ELF-1 (cell line): Measurements from ENCODE around the gene POU2F1.
"Not testable (repeated sequence)": the region's sequence is repeated elsewhere in the genome, so short reads cannot be mapped to it uniquely, and the experiment has no call there.

Experiments
- DNase-seq: peaks from one replicate; pipeline ENCODE4 v3.0.0-alpha.2; 2016; ENCODE audit warnings: low read depth, low spot score

POU2F1 gene

DNA sequence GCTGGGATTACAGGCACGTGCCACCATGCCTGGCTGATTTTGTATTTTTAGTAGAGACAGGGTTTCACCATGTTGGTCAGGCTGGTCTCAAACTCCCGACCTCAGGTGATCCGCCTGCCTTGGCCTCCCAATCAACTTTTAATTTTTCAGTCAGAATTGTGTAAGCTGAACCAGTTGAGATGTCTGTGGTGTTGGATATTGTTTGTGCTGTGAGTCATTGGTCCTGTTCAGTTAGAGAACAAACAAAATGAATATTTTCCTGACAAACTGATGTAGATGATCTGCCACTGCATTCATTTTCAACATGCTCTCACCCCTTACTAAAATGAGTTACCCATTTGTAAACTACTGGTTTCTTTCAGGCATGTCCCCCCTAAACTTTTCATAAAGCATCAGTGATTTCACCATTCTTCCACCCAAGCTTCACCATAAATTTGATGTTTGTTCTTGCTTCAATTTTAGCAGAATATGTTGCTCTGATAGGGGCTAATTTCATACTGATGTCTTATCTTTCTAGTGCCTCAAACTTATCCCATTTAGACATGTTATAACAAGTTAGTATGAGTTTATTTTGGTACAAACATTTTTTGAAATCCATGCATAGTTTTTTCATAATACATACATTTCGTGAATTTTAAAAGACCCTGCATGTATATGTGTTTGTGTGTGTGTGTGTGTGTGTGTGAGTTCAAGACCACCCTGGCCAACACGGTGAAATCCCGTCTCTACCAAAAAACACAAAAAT is 15.2 kb upstream of the POU2F1 start:
- DNase-seq, result not testable (repeated sequence)

DNA sequence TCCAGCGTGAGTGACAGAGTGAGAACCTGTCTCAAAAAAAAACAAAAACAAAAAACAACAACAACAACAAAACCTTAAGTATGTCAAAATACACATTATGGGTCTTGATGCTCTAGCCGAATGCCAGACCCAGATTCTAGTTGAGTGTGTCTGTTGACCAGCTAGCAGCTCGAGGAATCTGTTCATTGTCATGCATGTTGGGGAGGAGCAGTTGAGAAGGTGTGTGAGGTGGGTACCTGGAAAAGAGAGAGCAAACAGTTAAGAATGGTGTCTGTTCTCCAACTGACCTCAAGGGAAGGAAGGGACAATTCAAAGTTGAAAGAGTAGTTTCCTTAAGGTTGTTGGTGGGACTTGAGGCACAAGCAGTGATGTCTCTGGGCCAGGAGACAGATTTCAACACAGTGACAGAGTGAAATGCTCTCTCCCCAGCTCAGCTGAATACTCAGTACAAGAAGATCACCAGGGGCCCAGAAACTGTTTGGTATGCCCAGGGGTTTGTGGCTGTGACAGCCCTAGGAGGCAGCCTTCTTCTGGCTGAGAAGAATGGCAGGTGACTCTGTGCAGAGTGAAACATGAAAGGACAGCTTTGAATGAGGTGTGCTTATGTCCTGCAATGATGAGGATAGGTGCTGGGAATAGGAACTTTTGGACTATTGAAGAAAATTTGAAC is 14.4 kb upstream of the POU2F1 start:
- peak; percentile 53 for DNase-seq

DNA sequence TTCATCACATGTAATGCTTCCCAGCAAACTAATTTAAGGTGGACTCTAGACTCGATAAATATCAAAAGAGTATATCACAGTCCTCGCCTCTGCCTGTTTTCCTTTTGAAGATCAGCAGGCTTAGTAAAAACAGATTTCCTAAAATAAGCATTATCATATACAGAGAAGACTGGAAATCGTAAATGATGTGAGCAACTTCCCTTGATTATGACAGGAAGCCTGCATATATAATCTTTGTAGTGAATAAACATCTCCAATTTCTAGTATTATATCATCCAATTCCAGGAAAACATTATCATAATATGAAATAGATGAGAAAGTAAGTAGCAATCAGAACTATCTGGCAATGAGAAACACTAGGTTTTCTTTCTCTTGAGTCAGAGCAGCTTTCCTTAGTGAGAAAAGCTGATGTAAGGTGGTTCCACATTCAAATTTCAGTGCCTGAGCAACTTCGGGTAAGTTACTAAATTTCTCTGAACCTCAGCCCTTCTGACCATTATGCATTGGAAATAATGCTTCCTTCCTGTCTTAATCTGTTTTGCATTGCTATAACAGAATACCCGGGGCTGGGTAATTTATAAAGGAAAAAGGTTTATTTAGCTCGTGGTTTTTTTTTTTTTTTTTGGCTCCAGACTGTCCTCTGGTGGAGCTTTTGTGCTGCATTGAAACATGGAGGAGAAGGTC is 12.6 kb upstream of the POU2F1 start:
- no peak for DNase-seq

DNA sequence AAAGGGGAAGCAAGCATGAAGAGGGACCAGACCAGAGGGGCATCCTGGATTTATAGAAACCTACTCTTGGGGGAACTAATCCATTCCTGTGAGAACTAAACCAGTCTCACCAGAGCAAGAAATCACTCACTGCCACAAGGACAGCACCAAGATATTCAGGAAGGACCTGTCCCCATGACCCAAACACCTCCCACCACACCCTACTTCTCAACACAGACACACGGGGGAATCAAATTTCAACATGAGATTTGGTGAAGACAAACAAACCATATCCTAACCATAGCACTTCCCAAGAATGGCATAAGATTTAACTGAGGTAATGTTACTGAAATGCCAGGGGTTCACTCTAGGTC is 12.1 kb upstream of the POU2F1 start:
- no peak for DNase-seq

DNA sequence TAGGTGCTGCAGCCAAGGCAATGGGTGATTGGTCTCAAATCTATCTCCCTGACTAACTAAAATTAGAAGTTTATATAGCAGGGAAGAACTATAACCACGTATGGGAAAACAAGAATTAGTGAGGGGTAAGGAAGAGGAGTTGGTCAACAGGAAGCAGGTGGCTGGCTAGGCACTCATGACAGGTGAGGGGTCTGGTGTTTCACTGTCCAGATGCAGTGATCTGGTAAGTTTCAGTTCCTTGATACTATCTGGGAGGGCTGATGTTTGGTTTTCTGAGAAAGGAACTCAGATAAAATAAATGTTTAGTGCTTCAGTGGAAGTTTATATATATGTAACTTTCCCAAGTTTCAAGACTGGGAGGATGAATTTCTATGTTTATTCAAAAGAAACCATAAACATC is 11.6 kb upstream of the POU2F1 start:
- DNase-seq, result no peak

DNA sequence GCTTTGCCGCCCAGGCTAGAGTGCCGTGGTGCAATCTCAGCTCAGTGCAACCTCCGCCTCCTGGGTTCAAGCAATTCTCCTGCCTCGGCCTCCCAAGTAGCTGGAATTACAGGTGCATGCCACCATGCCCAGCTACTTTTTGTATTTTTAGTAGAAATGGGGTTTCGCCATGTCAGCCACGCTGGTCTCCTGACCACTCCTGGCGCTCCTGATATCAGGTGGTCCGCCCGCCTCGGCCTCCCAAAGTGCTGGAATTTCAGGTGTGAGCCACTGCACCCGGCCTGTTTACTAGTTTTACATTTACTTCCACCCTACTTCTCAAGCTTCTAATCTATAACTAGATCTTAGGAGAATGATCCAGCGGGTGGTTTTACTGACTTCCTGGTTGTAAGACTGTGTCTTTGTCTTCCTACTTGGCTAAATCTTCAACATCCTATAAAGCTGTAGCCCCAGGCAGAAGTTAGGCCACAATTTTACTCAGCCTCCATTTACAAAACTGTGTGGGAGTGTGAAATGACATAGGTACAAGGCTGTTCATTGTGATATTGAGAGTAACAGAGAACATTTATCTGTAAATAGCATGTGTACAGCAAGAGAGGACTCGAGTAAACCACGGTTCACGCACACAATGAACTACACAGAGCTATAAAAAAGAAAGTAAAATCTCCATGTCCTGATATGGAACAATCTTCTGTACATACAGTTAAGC is 9.6 kb upstream of the POU2F1 start:
- DNase-seq, result no peak

DNA sequence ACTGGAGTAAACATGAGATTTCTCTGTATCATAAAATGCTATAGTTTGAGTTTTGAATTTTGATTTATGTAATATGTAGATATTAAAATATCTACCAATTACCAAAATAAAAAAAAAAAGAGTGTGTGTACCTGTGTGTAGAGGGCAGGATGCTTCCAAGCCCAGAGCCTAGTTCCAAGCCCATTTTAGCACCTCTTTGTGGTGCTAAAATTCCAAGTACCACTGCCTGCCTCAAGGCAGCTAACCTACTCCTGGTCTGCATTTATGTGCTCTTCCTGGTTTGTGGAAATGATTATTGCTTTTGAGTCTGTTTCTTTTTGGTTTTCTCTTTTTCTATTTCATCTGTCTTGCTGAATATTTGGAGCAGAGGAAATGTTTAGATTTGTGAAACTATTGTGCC is 8.7 kb upstream of the POU2F1 start:
- DNase-seq, result no peak

DNA sequence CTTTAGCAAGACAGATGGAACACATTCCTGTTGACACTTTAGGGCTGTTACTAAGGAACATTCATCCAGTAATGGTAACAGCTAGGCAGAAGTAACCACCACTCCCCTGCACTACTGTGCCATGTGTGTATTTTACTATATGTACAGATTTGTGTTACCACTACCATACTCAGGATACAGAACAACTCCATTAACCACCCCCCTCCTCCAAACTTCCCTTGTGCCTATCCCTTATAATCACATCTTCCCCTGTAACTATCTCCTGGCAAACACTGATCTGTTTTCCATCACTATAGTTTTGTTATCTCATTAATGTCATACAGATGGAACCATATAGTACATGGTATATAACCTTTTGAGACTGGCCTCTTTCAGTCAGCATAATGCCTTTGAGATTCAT is 3.9 kb upstream of the POU2F1 start:
- no peak for DNase-seq

DNA sequence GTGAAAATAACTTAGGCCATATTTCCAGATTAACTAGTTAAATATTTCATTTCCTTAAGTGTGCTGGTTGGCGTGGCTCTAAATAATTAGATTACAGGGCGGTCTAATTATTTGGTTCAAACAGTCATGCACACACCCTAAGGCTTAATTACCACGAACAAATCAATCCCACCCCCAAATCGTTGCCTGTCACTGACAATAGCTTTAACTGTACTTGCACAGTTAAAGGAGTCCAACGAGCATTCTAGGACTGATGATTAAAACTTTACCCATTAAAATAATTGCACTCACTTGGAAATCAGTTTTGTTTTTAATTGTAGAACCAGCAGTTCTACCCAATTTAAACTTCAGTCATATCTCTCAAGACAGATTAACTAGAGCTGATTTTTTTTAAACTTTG is 1.5 kb upstream of the POU2F1 start:
- DNase-seq, result no peak

DNA sequence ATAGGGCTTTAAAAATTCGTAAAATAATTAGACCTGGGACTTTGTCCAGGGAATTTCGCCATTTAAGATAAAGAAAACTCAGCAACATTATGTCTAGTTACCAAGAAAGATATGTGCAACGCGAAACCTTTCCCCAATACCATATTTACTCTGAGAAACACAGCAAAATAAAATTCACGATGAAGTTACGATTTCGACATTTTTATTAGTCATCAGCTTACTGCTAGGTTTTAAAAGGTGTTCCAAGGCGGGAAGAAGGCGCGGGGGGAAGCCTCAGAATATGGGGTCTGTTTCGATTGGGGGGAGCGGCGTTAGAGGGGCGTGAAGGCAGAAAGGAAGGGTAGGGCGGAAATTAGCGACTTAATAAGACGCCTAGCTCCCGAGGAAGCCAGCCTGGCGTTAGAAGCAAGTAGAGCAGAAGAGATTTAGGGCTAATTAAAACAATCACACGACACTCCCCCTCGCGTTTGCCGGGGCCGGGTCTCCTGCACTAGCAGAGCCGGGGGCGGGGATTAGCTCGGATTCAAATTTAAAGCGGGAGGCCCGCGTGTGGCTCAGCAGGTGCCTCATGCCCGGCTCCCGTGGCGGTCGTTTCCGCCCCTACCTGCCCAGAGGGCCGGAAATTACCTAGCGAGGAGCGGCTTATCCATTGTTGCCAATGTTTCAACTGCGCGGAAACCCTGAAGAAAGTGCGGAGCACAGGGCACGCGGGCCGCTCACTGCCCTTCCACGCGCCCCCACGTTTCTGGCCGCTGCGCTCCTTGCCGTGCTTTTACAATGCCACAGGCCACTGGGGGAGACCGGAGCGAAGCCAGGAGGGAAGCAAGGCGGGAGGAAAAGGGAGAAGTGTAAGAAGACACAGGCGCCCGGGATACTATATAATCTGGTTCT is 795 bp upstream of the POU2F1 start:
- peak; percentile 97 for DNase-seq

DNA sequence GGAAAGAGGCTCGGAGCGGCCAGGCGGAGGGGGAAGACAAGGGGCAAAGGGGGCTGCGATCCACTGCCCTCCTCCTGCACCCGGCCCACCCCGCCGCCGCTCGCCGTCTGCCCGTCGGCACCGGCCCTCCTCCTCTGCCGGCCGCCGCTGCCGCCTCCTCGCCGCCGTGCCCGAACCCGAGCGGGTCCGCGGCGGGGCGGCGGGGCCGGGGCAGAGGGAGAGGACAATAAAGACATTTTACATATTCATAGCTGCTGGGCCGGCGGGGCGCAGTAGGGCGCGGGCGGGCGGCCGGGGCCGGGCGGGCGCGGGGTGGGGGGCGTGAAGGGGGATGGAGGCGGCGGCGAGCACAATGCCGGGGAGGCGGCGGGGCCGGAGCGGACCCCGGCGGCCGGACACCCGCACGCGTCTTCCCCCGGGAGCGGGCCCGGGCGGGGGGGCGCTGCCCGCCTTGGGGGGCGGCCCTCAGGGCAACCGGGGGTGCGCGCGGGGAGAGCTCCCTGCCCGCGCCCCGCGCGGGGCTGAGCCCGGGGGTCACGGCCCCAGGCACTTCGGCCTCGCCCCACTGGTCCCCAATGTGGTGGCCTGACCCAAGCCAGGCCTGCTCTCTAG is 546 bp downstream of the POU2F1 start:
- DNase-seq, result no peak

DNA sequence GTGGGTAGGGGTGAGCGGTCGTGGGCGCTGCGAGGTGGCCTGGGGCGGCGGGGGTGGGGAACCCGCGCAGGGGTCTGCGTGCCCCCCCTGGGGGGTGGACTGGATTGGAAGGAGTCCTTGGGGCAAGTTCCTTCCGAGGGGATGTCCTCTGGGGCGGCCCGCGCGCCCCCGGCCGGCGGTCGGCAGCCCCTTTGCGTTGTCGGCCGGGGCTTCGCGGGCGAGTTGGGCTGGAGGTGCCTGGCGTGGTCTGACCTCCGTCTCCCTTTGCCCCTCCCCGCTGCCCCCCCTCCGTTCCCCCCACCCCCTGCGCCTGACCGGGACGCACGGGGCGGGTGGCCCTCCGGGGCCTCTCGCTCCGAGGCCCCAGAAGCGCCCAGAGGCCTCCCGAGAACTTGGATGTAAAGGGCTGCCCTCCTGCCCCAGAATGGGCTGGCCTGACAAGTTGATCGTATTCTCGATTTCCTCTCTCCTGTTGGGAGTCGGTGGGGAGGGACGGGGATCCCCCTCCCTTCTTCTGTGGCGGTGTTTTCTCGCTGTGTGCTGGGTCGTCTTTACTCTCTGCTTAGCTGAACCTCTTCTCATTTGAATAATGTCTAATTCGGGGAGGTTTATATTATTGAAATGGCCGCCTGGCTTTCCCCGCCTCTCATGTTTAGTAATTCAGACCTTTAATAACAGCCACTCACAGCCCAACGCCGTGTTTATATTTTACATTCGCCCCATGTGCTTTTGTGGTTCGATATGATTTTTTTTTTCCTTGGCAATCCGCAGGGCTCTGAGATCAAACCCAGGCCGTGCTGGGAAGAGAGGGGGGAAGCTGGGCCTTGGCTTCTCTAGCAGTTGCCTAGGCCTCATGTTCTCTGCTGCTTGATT is 1.3 kb downstream of the POU2F1 start:
- DNase-seq, result peak; percentile 75

DNA sequence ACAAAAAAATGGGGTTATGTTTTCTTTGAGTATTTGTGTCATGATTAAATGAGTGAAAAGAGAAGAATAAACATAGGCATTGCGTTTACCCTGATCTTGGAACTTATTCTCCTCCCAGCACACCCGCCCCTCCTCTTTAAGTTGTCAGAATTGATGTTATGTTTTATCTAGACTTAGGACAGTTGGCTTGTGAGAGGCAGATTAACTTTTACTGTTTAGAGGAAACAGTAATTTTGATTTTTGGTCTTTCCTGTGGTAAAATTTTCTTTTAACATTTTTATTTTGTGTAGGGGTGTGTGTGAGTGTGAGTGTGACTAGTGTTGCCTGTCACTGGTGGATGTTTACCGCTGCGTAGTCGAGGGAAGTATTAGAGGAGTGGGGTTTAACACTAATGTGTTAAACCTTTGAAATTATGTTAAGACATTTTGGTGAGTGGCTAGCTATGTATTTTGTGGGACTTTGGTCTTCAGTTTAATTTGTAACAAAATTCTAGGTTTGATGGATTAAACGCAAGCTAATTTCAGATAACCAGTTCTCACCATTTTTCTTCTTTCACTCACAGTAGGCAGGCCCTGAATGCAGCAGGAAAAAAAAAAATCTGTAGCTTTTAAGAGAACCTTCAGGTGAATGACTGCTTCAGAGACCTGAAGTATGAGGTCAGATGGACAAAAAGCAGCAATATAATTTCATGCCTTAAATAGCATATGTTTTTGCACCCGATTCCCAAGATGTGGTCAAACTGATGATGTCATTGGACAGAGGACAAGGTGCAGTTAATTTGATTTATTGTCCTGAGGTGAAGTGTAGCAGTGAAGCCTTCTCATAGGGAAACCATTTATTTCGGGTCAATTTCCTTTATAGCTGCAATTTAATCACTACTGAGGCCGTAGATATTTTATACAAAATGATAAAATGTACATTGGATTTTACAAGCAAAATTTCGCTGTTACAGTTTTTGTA is 2.7 kb downstream of the POU2F1 start:
- DNase-seq, result no peak

DNA sequence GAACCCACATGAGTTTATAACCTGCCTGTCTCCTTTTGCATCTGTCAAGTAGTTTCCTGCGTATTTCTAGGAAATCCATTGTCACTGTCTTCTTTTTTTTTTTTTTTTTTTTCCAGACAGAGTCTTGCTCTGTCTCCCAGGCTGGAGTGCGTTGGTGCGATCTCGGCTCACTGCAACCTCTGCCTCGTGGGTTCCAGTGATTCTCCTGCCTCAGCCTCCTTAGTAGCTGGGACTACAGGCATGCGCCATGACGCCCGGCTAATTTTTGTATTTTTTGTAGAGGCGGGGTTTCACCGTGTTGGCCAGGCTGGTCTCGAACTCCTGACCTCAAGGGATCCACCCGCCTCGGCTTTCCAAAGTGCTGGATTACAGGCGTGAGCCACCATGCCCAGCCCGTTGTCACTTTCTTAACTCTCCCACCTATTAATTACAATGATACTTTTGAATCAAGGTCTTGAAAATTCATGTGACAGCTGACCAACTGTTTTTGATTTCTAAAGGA is 4.1 kb downstream of the POU2F1 start:
- DNase-seq, result not testable (repeated sequence)

DNA sequence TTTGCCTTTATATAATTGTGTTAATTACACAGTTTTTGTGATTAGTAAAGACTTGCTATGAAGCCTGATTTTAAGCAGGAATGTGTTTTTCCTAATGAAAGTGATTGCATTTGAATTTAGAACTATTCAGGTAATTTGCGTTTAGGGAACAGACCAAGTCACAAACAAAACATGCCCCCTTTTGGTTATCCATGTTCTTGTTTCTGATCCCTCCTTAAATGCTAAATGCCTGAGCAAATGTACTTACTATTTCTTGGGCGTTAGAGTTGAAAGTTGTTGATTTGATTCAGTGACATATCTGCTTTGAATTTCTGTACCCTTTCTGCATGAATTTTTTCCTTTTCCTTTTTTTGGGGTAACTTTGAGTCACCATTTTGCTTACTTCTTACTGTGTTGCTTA is 5.2 kb downstream of the POU2F1 start:
- DNase-seq, result no peak

DNA sequence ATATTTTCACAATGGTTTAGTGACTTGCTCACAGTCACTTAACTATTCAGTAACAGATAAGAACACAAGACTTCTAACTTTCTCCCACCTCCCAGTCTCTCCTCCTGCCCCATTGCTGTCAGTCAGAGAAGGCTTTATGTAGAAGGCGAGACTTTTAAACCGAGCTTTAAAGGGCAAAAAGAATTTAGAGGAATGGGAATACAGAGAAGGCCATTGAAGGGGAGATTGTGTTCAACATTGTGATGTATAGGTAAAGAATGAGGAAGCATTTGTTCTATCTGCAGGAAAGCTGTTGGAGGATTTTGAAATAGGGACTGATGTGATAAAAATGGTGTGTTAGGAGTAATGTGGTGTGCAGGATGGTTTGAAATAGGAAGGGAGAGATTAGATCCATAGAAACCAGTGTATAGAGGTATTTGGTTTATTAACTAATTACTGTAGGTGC is 7.3 kb downstream of the POU2F1 start:
- DNase-seq, result no peak

DNA sequence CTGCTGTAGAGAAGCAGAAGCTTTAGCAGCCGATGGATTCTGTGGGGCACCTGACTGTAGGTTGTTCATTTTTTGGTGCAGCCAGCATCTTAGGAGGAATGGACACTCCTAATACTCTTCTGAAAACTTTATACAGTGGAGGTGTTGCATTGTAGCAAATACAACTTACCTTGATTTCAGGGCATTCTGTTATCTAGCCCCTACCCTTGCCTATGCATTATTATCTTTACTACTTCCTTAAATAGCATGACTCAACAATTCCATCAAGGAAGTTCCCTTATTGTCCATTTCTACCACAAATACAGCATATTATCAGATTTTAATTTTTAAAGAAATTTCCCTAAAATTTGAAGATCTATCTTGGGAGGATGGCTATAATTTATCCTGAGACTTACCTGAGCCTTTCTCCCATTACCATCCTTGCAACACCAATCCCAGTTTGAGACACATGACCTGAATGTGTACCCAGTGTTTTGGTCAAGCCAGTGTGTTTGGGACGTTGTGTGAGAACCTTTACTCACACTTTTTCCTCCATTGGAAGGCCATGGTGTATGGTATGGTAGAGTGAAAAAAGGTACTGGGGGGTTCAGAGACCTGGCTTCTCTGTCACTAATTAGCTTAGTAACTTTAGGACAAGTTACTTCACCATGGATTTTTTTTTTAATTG is 9.2 kb downstream of the POU2F1 start:
- no peak for DNase-seq

DNA sequence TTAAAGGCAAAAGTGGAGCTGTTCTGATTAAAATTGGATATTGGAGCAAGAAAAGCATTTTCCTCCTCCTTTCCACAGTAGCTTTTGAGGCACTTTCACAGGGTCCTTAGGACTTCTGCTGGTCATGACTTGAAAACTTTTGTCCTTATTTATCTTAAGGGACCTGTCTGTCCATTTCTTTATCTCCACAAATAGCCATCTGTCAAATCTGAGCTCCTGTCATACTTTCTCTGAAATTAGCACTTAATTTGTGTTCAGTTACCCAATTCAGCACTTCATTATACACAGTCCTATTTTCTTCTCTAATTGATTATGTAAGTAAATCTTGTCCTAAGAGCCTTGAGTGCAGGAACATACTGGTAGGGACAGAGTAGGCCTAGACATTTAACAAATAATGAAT is 9.8 kb downstream of the POU2F1 start:
- no peak for DNase-seq
